Epithelial cell of proximal tubule (primary cell): Measurements from ENCODE around the gene VWA3B. TPM values are rescaled to one million over a fixed set of nuclear protein-coding genes. Genes with fewer than 3 reads are reported as not detected.
"Not testable (repeated sequence)": the region's sequence is repeated elsewhere in the genome, so short reads cannot be mapped to it uniquely, and the experiment has no call there.

Experiments
- DNase-seq: peaks from one replicate; pipeline ENCODE4 v3.0.0-alpha.2; 2011; ENCODE audit warnings: low read depth
- H3K4me3 ChIP-seq: 2 replicates; pipeline ENCODE4 v1.5.1; 2011; ENCODE audit warnings: low read depth, mild to moderate bottlenecking, low read length
- CTCF ChIP-seq: conservative IDR thresholded peaks from 2 replicates; pipeline ENCODE4 v1.5.1; 2012; ENCODE audit warnings: low read depth, mild to moderate bottlenecking, low read length
- total RNA-seq: library from RNA; depleted of rRNA; stranded (reverse); fragments of >200 nt; gene quantifications from 2 replicates; pipeline ENCODE4 v1.2.3, GENCODE V29; 2015

VWA3B gene
- not detected in 2 replicates for total RNA-seq

- no peak for TF ChIP-seq CTCF
- no peak for DNase-seq
- H3K4me3 ChIP-seq = peak within 1 kb of the TSS; percentile 43
Measured at GRCh38 chr2:98086491-98087446, at the start of gene VWA3B. Gene VWA3B (plus strand): TSS chr2:98087167. CDS start chr2:98093093, 5,926 bp downstream.

GRCh38 chr2:98037206-98037605 lies 49.8 kb upstream of the VWA3B start:
- H3K4me3 ChIP-seq = no peak overlapping the region
- no peak for TF ChIP-seq CTCF
- no peak for DNase-seq

- TF ChIP-seq CTCF = no peak
- no peak overlapping the region for H3K4me3 ChIP-seq
- DNase-seq = no peak
Measured at GRCh38 chr2:98037666-98038336, 49.2 kb upstream of the VWA3B start.

GRCh38 chr2:98039085-98039756 lies 47.7 kb upstream of the VWA3B start:
- DNase-seq = no peak
- no peak for TF ChIP-seq CTCF
- no peak overlapping the region for H3K4me3 ChIP-seq

- no peak for DNase-seq
- no peak overlapping the region for H3K4me3 ChIP-seq
- no peak for TF ChIP-seq CTCF
Measured at GRCh38 chr2:98040331-98040939, 46.5 kb upstream of the VWA3B start.

- DNase-seq = no peak
- H3K4me3 ChIP-seq = no peak overlapping the region
- no peak for TF ChIP-seq CTCF
Measured at GRCh38 chr2:98043101-98043500, 43.9 kb upstream of the VWA3B start.

GRCh38 chr2:98044730-98045129 lies 42.2 kb upstream of the VWA3B start:
- H3K4me3 ChIP-seq, DNase-seq: not testable (repeated sequence)
